ENCODE measurements around the gene ZNF497.
"Not testable (repeated sequence)": the region's sequence is repeated elsewhere in the genome, so short reads cannot be mapped to it uniquely, and the experiment has no call there.

ZNF497 gene

DNA sequence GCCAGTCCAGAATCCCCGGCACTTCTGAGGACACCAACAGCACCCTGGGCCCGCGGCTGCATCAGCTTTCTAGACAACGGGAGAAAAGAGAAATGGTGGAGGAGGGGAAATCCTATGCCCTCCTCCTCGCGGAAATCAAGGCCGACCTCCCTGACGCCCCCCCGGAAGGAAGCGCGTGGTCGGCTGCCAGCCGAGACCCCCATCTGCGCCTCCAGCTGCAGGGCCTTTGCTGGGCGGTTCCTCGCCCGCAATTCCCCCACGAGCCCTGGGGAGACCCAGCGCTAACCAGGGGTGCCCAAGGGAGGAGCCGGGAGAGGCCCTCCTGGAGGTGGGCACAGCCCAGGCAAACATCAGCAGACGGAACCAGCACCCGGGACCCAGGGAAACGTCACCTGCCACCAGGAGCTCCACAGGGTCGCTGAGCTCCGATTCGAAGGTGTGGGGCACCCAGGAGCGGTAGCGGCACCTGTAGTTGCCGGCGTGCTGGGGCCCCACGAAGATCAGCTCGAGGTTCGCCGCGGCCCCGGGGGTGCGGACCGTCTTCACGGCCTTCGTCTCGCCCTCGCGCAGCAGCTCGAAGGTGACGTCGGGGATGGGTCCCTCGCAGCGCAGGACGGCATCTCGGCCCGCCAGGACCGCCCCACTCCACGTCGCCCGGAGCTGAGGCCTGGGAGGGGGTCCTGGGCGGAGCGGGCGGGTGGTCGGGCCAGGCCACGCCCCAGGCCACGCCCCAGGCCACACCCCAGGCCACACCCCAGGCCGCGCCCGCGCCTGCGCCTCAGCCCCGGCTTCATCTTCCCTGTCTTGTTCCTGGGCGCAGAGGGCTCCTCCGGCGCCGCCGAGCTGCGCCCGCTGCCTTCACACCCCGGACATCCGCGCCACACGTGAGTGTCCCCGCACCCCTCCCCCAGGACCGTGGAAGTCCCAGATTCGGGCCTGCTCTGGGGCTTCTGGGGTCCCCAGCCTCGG, 15.3 kb downstream of the ZNF497 start:
- peak; percentile 19 to 76 for DNase-seq

DNA sequence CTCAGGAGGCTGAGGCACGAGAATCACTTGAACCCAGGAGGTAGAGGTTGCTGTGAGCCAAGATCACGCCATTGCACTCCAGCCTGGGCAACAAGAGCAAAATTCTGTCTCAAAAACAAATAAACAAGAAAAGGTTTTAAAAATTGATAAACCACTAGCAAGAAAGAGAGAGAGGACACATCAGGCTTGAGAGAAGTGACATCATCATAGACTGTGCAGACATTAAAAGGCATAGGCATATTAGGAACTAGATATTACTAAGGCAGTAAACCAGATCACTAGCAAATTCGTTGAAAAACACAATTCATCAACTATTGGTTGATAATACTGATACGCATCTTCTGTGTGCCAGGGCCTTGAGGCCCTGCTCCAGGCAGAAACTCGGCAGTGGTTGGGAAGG, 17.0 kb downstream of the ZNF497 start:
- DNase-seq, result no peak

DNA sequence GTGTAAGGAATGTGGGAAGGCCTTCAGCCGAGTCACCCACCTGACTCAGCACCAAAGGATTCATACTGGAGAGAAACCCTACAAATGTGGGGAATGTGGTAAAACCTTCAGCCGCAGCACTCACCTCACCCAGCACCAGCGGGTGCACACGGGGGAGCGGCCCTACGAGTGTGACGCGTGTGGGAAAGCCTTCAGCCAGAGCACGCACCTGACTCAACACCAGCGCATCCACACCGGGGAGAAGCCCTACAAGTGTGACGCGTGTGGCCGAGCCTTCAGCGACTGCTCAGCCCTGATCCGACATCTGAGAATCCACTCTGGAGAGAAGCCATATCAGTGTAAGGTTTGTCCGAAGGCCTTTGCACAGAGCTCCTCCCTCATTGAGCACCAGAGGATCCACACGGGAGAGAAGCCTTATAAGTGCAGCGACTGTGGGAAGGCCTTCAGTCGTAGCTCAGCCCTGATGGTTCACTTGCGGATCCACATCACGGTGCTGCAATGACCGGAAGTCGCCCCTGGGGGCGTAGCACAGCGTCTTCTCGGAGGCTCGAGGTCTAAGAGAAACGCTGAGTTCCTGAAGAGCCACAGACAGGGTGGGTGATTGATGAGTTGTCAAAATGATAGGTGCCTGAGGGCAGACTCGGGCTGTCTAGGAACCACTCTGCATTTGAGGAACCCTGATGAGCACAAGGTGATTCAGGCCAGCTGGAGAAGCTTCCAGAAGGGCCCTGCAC, 23.6 kb downstream of the ZNF497 start:
- DNase-seq, result no peak

DNA sequence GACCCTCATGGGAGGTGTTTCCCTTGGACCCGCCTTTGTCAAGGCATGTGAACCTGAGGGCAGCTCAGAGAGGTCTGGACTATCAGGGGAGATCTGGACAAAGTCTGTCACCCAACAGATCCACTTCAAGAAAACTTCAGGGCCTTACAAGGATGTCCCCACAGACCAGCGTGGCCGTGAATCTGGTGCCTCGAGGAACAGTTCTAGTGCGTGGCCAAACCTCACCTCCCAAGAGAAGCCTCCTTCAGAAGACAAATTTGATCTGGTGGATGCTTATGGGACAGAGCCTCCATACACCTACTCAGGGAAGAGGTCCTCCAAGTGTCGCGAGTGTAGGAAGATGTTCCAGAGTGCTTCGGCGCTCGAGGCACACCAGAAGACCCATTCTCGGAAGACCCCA, 24.2 kb downstream of the ZNF497 start:
- DNase-seq, result no peak

DNA sequence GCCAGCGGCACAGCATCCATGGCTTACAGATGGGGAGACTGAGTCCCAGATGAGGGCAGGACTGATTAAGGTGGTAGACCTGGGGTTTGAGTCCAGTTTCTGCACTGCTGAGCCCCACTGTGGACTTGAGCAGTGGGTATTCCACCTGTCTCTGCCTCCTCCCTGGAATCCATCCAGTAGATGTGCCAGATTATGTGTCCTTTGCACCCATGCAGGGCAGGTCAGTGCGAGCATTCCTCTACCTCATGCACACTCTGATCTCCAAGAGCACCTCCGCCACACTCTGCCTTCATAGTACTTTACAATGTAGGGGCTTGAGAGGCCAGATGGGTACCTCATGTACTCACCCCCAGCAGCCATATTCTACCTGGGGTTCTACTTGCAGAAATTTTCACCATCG, 25.7 kb downstream of the ZNF497 start:
- no peak for DNase-seq

DNA sequence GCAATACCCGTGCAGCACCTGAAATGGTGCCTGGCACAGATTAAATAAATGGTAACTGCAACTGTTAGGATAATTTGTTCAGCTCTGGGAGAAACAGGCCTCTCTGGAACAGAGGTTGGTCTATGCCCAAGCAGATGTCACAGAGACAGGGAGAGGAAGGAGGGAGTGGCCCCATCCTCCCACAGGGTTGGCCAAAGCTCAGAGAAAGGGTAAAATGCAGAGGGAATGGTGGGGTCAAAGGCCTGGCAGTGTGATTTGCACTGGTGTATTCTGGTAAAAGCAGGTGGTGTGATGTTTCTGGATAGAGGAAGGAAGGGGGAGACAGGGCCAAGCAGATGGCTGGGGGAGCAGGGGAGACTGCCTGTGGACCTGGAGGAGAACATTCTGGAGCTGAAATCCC, 26.3 kb downstream of the ZNF497 start:
- DNase-seq, result no peak

DNA sequence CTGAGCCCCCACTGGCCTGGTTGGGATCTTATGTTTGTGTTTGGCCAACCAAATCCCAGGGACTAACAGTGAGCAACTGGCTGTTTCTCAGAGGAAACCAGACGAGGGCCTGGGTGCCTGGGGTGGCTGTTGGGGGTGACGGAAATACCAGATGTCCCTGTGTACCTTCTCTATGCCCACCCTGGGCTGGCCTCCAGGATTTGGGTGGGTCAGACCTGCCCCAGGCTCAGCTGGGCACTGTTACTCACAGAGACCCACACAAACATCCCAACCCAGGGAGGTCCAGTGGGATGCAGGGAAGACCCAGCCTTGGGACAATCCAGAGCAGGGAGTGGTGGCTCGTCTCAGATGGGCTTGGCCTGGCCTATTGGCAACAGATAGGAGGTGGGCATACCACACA, 26.9 kb downstream of the ZNF497 start:
- no peak for DNase-seq

DNA sequence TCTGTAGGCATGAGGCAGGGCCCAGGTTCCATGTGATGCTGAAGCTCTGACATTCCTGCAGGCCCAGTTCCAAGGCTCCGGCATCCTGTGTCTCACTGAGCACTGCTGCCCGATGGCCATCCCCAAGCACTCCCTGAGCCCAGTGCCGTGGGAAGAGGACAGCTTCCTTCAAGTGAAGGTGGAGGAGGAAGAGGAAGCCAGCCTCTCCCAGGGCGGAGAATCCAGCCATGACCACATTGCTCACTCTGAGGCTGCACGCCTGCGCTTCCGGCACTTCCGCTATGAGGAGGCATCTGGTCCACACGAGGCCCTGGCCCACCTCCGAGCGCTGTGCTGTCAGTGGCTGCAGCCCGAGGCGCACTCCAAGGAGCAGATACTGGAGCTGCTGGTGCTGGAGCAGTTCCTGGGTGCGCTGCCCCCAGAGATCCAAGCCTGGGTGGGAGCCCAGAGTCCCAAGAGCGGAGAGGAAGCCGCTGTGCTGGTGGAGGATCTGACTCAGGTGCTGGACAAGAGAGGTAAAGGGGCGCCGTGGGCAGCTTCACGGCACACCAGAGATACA, 27.8 kb downstream of the ZNF497 start:
- DNase-seq, result no peak

DNA sequence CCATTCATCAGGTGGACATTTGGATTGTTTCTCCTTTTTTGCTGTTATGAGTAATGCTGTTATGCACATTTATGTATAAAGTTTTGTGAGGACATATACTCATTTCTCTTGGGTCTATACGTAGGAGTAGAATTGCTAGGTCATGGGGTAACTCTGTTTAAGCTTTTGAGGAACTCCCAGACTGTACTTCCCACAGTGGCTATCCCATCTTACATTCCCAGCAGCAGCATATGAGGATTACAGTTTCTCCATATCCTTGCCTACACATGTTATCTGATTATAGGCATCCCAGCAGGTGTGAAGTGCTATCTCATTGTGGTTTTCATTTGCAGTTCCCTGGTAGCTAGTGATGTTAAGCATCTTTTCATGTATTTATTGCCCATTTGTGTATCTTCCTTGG, 29.9 kb downstream of the ZNF497 start:
- DNase-seq, result no peak

DNA sequence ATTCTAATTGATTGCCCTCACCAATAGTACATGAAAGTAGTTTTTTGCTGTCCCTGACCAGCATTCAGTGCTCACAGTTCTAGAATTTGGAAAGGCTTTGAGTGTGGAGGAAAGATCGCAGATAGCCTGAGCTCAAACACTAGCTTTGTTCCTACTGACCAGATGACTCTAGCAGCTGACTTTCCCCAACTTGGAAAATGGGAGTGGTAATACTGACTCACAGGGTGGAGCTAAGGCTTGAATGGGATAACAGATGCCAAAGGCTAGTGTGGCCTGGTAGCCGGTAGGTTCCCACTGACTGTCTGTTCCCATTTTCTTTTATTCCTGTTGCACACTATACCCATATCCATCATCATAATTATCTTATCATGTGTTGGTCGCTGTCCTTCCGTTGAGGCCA, 32.1 kb downstream of the ZNF497 start:
- DNase-seq, result no peak

DNA sequence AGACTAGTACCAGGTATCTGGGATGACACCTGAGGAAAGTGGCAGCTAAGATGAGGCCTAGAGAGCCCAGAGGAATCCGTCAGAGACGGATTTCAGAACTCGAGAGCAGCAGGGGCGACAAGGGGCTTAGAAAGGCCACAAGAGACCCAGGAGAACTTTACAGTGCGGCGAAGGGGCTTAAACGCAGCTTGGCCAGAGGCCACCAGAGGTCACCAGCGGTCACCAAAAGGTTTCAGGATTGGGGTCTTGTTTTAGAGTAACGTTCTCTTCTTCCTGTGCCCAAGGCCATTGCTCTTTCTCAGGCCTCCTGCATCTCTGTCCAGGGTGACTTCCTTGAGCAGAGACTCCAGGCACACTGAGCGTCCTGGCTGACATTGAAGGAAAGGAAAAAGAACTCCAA, 33.6 kb downstream of the ZNF497 start:
- peak in 1 of 2 donors; percentile 3 for DNase-seq

DNA sequence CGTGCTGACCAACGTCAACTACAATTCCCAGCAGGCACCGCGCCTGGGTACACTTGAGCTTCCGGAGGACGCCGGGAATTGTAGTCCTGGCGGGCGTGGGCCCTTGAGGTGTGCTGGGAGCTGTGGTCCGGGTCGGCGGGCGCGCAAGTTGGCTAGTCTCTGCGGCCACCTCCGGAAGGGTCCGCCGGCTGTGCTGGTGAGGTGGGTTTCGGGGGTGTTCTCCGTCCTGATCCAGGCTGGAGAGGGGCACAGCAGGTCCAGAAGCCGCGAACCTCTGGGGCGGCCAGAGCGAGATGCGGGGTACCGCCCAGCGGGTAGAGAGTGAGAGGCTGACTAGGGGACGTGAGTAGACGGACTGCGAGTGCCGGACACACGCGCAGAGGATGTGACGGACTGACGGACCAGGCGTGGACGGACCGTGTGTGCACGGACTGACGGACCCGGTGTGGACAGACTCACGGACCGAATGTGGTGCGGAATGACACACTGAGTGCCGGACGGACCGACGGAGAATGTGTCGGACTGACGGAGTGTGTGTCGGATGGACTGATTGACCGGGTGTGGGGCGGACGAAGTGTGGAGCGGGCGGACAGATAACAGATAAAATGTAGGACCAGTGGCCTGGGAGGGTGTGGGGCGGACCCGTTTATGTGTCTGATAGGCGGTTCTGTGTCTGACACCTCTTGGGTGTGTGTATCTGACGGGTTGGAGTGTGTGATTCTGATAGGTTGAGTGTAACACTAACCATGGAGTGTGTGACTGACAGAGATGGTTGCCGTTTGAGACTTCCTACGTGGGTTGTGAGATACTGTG, 35.4 kb downstream of the ZNF497 start, which contains the start of gene ZSCAN22:
Gene ZSCAN22 (plus strand): TSS at position 81 of the 813 bp plus-strand sequence. CDS start 7,809 bp downstream, outside the sequence.
- DNase-seq, result peak; percentile 76 to 83

DNA sequence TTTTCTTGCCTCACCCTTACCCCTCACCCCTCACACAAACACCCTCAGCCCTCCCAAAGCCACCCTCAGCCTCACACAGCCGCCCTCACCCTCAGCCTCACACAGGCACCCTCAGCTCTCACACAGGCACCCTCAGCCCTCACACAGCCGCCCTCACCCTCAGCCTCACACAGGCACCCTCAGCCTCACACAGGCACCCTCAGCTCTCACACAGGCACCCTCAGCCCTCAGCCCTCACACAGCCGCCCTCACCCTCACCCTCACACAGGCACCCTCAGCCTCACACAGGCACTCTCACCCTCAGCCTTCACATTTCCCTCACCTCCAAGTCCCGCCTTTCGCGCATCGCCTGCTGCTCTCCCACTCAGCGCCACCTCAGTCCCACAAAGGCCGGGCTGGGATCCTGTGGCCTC, 36.0 kb downstream of the ZNF497 start:
- DNase-seq, result no peak

DNA sequence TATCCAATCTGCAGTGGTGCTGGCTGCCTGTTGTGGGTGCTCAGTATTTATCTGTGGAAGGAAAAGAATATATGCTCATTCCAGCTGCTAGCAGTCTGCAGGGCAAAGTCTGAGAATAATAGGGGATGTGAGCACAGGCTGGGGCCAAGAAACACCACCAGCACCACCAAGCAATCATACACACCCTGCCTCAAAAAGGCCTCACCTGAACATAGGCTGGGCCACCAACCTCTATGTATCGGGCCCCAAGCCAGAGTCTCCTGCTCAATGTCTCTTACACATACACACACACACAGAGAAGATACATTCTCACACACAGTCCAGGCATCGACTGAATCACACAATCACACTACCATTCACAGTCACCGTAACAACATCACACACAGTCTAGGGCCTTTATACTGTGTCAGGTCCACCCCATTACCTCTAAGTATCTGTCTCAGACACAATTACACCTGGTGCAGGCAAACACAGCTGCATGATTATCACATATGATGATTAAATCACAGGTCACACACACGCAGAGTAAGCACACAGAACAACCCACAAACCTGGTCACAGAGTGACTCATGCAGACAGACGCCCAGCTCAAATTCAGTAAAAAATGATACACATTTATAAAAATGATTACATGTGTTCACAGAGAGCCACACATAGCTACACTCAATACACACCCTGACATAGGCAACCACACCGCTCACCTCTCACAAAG, 37.1 kb downstream of the ZNF497 start:
- no peak for DNase-seq

DNA sequence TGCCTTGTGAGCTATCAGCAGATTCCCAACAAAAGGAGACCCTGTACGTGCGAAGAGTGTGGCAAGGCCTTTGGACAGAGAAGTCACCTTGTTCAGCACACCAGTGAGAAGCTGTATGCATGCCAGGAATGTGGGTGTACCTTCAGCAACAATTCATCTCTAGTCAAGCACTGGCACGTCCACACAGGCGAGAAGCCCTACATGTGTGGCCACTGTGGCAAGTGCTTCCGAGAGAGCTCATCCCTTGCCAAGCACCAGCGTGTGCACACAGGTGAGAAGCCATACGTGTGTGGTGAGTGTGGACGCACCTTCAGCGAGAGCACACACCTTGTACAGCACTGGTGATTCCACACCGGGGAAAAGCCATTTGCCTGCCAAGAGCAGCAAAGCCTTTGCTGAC, 43.3 kb downstream of the ZNF497 start:
- DNase-seq, result no peak

DNA sequence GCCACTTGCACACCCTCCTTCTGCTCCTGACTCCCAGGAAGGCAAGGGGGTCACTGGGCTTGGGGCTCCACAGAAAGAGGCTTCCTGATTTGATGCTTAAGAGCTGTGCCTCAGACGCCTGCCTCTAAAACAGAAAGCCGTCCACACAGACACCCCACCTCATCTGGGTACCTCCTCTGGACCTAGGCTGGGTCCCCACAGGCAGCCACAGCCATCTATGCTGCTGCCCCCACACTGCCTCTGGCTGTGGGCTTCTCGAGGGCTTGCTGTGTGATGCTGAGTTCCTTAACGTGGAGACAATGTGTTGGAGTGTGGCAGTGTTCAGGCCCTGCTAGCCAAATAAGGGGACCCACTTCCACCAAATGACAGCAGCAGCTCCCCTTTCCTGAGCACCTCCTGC, 44.3 kb downstream of the ZNF497 start:
- DNase-seq, result no peak

DNA sequence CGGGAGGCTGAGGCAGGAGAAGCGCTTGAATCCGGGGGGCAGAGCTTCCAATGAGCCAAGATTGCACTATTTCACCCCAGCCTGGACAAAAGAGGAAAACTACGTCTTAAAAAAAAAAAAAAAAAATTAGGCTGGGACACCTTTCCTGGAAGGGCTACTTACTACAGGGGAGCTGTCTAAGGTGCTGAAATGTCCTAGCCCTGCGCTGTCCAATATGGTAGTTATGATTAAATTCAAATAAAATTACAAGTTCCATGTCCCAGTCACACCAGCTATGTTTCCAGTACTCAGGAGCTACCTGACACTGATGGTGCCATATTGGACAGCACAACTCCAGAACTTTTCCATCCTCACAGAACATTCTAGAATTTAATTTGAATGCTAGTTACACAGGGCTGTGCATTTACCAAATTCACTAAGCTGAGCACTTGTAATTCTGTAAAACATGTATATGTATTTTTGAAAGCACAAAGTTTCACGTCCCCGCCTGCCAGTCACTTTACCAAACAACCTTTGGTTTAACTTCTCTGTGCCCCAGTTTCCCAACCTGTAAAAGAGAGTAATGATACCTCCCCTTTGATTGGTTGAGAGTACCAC, 45.0 kb downstream of the ZNF497 start:
- DNase-seq, result no peak

DNA sequence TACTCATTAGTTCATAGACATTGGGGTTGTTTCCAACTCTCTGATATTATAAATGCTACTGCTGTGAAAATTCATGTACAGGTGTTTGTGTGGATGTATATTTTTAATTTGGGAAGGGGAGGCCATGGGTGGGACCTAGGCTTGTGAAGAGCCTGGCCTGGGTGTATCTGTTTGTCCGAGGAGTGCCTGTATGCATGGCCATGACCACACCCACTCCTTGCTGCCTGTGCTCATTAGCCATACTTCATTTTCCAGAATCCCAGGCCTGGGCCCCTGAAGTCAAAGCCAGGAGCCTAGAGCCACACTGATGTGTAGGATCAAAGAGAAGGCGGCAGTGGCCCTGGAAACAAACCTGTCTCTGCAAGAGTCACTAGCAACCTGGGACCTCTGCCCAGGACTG, 47.0 kb downstream of the ZNF497 start:
- DNase-seq, result no peak

DNA sequence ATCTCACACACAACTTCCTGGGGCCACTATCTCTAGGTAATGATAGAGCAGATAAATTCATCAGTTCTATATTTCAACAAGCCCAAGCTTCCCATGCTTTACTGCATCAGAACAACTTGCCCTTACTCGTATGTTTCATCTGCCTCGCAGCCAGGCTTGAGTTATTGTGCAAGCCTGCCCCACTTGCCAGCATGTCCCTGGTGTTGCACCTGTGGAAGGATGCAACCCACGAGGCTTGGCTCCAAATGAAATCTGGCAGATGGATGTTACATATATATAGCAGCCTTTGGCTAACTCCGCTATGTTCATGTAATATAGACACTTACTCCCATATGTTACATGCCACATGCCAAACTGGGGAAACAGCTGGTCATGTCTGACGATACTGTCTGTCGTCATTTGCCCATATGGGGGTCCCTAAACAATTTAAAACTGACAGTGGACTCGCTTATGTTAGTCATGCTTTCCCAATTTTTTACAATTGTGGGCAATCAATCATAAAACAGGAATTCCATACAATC, 51.1 kb downstream of the ZNF497 start:
- no peak for DNase-seq

DNA sequence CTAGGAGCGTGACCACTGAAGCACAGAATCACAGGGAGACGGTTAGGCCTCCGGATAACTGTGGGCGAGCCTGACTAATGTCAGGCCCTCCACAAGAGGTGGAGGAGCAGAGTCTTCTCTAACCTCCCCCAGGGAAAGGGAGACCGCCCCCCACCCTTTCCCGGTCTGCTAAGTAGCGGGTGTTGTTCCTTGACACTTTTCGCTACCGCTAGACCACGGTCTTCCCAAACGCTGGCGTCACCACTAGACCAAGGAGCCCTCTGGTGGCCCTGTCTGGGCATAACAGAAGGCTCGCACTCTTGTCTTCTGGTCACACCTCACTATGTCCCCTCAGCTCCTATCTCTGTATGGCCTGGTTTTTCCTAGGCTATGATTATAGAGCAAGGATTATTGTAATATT, 51.9 kb downstream of the ZNF497 start:
- not testable (repeated sequence) for DNase-seq

DNA sequence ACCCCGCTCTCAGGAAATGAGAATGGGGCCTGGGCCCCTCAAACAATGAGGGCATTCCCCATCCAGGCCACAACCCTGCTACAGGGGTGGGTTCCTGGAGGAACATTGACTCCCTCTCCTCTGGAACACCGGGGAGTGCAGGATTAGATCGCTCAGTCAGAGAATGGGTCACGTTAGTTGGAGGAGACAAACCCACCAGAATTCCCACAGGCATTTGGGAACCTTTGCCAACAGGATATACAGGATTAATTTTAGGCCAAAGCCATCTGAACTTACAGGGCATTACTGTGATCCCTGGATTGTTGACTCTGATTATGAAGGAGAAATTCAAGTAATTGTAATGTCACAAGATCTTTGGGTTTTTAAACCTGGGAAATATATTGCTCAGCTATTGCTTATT, 54.8 kb downstream of the ZNF497 start:
- no peak for DNase-seq
